HG02623 (cell line): Measurements from ENCODE around the gene CCDC40.

Source experiments
- ATAC-seq: cut with Tn5 transposase; IDR thresholded peaks from one replicate; pipeline ENCODE4 v1.9.1; 2021; ENCODE audit warnings: moderate library complexity; ENCODE audit not compliant: unreplicated experiment

The CCDC40 gene

GRCh38 chr17:80000981-80001775 is 35.3 kb upstream of the CCDC40 start:
- ATAC-seq, result no peak

DNA sequence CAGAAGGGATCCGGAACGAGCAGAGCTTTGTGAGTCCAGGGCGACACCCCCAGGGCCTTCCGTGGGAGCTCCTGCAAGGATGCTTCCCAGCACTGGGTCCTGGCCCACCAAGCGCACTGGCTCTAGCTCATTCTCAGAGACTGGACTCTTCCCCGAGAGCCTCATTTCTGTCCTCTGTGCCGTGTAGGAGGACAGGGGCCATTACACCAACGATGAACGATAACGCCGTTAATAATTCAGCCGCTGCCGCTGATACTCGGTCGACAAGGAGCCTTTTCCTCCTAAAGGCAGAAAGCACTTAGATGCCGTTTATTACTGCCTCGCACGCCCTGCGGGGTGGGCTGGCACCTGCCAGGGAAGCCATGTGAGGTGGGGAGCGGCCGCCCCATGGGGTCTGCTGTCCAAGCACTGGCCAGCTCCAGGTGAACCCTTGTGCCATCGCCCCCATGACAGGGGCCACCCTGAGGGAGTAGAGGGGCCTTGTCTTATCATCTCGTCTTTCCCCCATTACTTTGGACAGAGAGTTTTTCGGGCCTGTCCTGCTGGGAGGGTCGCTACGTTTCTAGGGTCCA is 34.3 kb upstream of the CCDC40 start:
- no peak for ATAC-seq

DNA sequence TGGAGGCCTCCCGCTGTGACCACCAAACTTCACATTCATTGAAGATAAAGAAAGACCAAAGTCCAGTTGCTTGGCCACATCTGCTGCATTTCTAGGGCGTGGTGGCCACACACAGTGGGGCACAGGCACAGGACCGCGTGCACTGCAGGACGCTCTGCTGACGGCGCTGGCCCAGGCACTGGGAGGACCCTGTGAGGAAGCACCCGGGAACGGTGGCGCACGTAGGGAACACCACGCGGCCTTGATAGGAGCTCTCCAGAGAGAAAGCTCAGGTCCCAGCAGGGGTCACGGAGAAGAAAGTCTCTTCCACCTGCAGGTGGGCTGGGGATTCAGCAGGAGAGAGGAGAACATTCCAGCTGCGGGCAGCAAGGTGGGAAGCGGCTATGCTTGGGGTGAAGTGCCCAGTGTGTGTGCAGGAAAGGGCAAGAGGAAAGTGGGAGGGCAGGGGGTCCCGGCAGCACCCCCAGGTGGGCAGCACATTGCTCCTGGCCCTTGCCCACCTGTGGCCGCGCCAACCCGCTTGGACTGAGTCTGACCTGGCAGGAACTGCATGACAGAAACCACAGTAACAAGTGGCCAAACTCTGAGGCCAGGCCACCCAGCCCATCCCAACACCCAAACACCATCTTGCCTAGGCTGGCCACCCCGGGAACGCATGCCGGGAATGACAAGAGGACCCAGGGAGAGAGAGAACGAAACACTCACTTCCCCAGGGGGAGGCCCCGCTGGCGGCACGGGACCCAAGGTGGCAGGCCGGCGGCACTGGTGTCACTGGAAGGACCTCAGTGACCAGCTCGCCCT is 33.6 kb upstream of the CCDC40 start:
- no peak for ATAC-seq

- ATAC-seq, result no peak
These were observed 32.5 kb upstream of the CCDC40 start for GRCh38 chr17:80003969-80004368.

- no peak for ATAC-seq
These were observed 30.8 kb upstream of the CCDC40 start for GRCh38 chr17:80005360-80006338.

GRCh38 chr17:80006339-80006720 is 30.1 kb upstream of the CCDC40 start:
- no peak for ATAC-seq

DNA sequence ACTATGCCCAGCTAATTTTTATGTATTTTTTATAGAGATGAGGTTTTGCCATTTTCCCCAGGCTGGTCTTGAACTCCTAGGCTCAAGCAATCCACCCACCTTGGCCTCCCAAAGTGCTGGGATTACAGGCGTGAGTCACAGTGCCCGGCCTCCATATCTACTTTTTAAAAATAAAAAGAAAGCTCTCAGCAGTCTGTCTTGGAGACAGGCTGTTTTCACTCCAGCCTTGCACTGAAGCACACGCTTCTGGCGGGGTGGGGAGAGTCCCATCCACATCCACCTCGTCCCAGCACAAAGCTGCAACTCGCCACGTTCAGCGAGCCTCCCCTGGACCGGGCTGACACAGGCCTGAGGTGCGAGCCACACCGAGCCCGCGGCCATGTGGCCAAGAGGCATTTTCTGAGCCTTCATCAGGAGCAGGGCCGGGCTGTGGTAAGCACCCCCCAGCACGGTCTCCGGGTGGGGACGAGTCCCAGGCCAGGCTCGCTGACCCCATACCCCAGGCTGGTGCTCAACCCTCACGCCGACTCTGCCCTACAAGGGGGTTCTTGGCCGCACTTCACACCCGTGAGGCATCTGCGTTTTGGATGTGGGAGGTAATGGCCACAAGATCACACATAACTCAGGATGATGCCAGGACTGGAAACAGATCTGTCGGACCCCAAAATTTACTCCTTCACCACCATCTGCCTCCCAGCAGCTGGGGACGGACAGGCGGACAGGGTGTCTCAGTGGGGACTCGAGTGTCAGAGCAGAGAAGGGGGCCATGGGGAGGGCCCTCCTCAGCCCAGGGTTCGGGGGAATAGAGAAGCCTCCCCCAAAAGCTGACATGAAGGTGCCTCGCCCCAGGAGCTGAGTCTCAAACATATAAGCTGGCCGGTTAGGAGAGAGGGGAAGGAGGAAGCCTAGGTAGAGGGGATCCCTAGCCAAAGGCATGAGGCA is 29.4 kb upstream of the CCDC40 start:
- ATAC-seq, result no peak

DNA sequence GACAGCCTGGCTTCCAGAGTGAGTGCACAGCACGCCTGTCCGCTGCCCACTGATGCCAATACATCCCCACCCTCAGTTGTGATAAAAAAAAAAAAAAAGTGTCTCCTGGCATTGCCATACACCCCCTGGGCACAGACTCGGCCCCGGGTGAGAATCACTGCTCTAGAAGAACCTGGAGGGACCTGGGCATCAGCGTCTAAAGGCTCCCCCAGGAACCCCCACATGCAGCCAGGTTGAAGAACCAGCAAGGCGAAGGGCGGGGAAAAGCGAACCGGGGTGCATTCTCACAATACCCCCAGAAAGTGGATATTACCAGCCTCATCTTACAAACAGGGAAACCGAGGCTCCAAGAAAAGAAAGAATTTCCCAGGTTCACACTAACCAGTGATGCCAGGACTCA is 28.5 kb upstream of the CCDC40 start:
- ATAC-seq, result no peak

GRCh38 chr17:80008383-80008840 is 28.0 kb upstream of the CCDC40 start:
- ATAC-seq, result no peak

DNA sequence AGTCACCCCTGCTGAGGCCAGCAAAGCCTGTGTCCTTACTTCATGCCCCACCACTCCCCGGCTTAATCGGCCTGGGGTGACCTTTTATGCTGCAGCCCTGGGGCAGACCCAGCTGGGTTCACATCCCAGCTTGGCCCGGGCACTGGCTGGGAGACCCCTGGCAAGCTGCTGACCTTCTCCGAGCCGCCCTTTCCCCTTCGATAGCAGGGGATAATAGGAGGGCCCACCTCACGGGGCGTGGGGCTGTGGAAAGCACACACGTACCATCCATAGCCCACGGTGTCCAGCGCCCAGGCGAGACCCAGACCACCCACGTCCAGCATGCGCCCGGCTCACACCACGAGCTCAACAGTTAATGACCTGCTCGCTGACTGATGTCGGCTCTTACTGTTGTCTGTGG is 27.6 kb upstream of the CCDC40 start:
- ATAC-seq, result no peak

- no peak for ATAC-seq
These were observed 26.8 kb upstream of the CCDC40 start for GRCh38 chr17:80009391-80010282.

- no peak for ATAC-seq
These were observed 26.1 kb upstream of the CCDC40 start for GRCh38 chr17:80010283-80010858.

GRCh38 chr17:80011989-80012555 is 24.4 kb upstream of the CCDC40 start:
- no peak for ATAC-seq

DNA sequence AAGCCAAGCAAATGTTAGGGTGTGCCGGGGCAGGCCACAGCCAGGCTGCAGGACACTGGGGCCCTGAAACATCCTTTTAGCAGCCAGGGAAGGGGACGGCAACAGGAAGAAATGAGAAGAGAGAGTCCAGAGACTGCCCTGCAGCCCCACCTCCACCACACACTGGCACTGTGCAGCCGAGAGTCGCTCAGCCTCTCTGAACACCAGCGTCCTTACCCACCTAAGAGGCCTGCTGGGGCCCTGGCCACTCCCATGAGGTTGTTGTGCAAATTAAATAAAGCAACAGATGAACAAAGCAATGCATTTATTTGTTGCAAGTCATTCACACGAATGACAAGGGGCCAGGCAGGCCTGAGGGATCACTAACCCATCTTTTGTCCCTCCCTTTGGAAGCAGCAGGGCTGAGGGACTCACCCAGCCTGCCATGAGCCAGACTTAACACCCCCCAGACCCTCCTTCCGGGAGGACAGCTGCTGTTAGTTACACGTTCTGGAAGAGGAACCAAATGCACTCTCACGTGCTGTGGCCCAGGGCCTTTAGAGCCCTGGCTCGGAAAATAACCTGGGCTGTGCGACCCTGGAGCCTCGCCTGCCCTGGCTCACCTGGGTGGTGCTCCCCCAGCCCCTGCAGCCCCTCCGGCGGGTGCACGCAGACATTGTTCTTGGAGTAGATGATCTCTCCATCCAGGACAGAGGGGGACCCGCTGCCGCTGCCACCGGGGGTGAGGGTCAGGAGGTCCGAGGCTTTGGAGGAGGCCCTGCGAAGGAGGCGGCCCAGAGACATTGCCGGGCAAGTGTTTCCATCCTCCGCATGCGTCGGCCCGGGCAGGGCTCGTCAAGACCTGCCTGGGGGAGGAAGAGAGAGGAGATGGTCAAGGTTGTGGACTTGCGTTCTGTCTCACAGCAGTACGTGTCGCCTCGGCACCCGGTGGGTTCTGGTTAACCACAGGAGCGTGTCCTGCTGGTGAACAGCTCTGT is 23.4 kb upstream of the CCDC40 start:
- no peak for ATAC-seq

GRCh38 chr17:80017226-80018010 is 19.0 kb upstream of the CCDC40 start:
- ATAC-seq, result no peak
